ENCODE data around the gene CDCA3.
"Not testable (repeated sequence)": the region's sequence is repeated elsewhere in the genome, so short reads cannot be mapped to it uniquely, and the experiment has no call there.

The CDCA3 gene

GRCh38 chr12:6873094-6874014 lies 22.3 kb upstream of the CDCA3 start, which contains the start of gene SPSB2:
Gene SPSB2 (minus strand): TSS chr12:6873303. CDS start chr12:6872901, 402 bp downstream.
- in situ Hi-C loops (cut with HindIII; ENCODE audit: low sequenced_read_pairs) = no loop called here

GRCh38 chr12:6872073-6873048 lies 21.3 kb upstream of the CDCA3 start:
- in situ Hi-C loops (cut with HindIII; ENCODE audit: low sequenced_read_pairs) = no loop called here

GRCh38 chr12:6871052-6871957 lies 20.2 kb upstream of the CDCA3 start:
- in situ Hi-C loops (cut with HindIII; ENCODE audit: low sequenced_read_pairs) = no loop called here

- in situ Hi-C loops (cut with HindIII; ENCODE audit: low sequenced_read_pairs) = not testable (repeated sequence)
Observed at GRCh38 chr12:6870304-6870703, 19.2 kb upstream of the CDCA3 start.

DNA sequence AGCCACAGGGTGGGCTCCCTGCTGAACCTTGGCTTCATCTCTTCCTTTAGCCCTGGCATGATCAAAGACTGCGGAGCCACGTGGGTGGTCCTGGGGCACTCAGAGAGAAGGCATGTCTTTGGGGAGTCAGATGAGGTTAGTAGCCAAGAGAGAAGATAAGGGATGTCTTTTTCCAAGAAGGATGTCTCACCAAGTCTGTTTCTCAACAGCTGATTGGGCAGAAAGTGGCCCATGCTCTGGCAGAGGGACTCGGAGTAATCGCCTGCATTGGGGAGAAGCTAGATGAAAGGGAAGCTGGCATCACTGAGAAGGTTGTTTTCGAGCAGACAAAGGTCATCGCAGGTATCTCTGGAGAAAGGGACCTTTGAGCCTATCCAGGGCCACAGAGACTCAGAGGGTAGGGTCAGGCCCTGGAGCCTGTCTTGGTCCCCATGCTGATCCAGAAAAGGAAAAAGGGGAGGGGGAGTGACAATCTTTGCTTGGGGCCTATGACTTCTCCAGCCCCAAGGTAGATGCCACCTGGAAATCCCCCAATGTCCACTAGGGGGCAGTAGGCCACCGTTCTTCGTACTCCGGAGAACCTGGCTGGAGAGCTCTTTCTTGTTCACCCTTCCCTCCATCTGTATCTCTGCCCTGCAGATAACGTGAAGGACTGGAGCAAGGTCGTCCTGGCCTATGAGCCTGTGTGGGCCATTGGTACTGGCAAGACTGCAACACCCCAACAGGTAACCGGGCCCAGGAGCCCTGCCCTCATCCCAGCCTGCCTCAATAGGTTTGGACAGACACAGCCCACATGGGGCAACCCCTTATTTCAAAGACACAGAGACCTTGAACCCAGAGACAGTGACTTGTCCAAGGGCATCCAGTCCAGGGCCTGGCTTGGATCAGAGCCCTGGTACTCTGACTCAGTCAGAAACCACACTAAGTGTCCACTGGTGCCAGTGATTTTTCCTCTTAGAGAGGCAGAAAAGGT lies 18.2 kb upstream of the CDCA3 start:
- in situ Hi-C loops (cut with HindIII; ENCODE audit: low sequenced_read_pairs) = no loop called here

DNA sequence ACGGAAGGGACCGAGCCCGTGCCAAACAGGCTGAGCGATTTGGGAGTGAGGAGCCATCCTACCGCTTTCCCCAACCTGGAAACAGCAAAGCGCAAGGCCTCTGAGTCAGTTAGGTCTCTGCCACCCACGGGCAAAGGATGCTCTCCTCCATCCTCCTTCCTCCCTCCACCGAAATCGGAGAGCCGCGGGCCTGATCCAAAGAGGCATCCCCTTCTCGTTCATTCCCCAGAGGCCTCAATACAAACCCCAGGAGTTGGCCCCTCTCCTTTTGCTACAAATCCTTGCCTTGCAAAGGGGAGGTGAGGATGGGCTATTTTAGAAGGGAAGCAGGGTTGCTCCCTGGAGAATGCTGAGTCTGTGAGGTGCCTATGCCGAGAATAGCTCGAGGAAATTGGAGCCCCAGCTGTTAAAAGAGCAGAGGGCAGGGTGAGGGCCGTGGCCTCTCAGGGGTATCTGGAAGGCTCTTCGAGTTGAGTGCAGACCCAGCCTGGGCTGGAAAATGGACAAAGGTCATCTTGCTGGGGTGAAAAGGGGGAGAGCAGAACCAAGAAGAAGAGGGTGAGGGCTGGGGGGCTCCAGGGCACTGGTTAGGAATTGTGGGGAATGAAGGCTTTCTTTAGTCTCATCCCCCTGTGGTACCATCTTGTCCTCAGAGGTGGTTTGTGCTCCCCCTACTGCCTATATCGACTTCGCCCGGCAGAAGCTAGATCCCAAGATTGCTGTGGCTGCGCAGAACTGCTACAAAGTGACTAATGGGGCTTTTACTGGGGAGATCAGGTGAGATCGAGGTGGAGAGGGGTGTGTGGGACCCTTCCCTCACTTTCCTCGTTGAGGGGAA lies 17.3 kb upstream of the CDCA3 start:
- in situ Hi-C loops (cut with HindIII; ENCODE audit: low sequenced_read_pairs) = no loop called here

- in situ Hi-C loops (cut with HindIII; ENCODE audit: low sequenced_read_pairs) = no loop called here
Observed at GRCh38 chr12:6867413-6868210, 16.5 kb upstream of the CDCA3 start, which contains the start of gene TPI1. Gene TPI1 (plus strand): TSS chr12:6867531. CDS start chr12:6867567, 36 bp downstream.

DNA sequence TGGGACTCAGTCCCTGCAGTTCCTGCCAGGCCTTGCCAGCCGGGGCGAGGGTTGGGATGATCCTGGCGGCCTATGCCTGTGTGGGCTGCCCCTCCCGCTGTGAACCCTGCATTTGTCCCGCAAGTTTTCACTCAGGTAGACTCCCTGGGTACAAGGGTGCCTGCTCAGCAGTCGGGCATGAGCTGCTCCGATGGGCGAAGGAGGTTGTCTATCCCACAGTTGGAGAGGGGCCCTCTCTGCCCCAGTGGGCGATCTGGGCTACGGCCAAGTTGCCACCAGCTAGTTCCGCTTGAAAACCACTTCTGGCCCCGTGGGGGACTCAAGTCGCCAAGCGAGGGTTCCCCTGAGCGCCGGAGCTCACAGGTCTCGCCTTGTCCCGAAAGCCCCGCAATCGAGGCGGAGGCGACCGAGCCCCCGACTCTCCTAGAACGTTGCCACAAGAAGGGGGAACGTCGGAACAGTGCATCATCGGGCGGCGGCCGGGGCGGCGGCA lies 15.9 kb upstream of the CDCA3 start:
- in situ Hi-C loops (cut with HindIII; ENCODE audit: low sequenced_read_pairs) = no loop called here

DNA sequence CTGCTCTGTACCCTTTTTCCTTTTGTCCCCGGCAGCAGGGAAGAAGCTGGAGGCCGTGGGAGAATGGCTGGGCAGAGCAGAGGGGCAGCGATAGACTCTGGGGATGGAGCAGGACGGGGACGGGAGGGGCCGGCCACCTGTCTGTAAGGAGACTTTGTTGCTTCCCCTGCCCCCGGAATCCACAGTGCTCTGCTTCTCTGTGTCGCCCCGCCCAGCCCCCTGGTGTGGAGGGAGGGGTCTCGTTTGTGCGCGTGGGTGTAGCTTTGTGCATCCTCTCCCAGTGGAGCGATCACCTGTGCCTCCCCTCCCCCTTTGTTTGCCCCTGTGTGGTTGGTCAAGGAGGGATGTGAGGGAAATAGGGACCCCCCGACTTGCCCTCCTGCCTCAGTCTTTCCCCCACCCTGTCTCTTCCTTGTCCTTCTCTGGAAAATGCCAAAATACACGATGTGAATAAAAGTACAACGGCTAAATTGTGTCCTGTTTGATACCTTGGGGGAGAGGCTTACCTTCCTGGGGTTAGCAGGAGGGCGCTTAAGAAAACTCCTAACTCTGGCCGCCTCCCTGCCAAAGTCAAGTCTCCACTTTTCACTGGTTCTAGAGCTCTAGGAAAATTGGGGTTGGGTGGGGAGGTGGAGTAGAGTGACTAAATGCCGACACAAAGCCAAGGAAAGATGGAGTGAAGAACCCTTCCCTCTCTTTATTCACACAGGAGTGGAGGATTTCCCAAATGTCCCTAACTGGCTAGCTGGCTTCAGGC lies 15.3 kb upstream of the CDCA3 start:
- in situ Hi-C loops (cut with HindIII; ENCODE audit: low sequenced_read_pairs) = no loop called here

DNA sequence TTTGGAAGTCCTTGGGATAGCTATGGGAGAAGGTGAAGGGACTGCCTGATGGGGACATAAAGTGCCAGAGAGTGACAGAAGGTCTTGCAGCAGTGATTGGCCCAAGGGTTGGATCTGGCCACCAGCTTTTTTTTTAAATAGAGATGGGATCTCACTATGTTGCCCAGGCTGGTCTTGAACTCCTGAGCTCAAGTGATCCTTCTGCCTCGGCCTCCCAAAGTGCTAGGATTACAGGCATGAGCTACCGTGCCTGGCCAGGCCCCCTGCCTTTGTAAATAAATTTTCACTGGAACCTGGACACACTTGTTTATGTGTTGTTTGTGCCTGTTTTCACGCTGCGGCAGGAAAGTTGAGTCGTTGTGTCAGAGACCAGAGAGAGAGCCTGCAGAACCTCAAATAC lies 14.2 kb upstream of the CDCA3 start:
- in situ Hi-C loops (cut with HindIII; ENCODE audit: low sequenced_read_pairs) = not testable (repeated sequence)

GRCh38 chr12:6863586-6864321 lies 12.7 kb upstream of the CDCA3 start:
- in situ Hi-C loops (cut with HindIII; ENCODE audit: low sequenced_read_pairs) = no loop called here

DNA sequence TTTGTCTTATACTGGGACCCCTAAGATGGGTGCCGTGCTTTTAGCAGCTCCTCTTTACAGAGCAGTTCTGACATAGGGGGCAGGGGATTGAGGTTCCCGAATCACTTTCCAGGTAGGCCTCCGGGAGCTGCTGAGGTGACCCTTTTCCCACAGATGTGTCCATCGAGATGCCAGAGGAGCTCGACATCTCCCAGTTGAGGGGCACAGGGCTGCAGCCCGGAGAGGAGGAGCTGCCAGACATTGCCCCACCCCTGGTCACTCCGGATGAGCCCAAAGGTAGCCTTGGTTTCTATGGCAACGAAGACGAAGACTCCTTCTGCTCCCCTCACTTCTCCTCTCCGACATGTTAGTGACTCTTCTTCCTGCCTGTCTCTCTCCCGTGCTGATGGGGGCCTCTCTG lies 11.9 kb upstream of the CDCA3 start:
- in situ Hi-C loops (cut with HindIII; ENCODE audit: low sequenced_read_pairs) = no loop called here

DNA sequence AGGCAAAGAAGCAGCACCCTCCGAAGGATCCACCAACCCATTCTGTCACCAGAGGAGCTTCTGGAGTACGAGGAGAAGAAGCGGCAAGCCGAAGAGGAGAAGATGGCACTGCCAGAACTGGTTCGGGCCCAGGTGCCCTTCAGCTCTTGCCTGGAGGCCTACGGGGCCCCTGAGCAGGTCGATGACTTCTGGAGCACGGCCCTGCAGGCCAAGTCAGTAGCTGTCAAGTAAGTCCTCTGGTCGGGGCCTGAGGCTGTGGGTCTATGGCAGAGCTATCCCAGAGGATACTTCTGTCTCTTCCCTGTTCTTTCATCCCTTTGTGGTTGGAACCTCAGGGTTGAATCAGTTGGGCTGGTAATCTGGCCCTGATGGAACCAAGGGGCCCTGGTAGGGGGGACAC lies 10.3 kb upstream of the CDCA3 start:
- in situ Hi-C loops (cut with HindIII; ENCODE audit: low sequenced_read_pairs) = no loop called here

DNA sequence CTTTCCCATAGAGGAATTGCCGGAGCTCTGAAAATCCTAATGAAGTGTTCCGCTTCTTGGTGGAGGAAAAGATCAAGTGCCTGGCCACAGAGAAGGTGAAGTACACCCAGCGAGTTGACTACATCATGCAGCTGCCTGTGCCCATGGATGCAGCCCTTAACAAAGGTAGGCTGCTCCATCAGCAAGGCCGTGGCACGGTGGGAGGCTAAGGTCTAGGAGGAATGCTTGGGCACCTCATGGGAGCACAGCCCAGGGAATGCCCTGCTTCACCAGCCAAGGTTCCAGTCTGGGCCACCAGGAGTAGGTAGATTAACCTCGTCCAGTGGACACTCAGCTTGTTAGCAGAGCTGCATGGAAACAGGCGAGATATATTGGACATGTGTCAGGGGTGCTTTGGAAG lies 9.9 kb upstream of the CDCA3 start:
- in situ Hi-C loops (cut with HindIII; ENCODE audit: low sequenced_read_pairs) = no loop called here

DNA sequence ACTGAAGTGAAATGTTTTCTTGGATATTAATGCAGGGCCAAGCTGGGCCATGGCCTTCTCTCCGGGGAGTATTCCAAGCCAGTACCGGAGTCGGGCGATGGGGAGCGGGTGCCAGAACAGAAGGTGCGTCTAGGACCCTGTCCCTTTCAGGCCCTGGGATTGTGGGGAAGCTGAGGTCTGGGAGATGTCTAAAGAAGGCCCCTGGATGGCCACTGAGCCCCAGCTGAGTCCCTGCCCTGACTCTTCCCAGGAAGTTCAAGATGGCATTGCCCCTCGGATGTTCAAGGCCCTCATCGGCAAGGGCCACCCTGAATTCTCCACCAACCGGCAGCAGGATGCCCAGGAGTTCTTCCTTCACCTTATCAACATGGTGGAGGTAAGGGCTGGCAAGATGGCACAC lies 9.0 kb upstream of the CDCA3 start:
- in situ Hi-C loops (cut with HindIII; ENCODE audit: low sequenced_read_pairs) = no loop called here

DNA sequence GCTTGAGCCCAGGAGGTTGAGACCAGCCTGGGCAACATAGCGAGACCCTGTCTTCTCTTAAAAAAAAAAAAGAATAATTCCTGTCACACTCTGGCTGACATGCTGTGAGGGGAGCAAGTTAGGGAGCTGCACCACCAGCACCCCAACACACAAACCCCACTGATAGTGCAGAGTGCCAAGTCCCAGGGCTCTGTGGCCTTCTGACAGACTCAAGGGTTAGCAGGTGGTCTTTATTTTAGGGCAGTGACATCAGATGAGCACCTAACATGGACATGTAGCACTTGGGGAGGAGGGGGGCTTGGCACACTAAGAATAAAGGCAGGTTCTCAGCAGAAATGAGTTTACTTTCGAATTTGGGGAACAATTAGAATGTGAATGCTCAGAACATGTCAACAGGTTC lies 7.7 kb upstream of the CDCA3 start:
- in situ Hi-C loops (cut with HindIII; ENCODE audit: low sequenced_read_pairs) = no loop called here
